ENCODE measurements around the gene GNPTAB. TPM values are rescaled to one million over a fixed set of nuclear protein-coding genes. Genes with fewer than 3 reads are reported as not detected.

Gene GNPTAB
- polyA plus RNA-seq, 1 donor, result 41.1 TPM

DNA sequence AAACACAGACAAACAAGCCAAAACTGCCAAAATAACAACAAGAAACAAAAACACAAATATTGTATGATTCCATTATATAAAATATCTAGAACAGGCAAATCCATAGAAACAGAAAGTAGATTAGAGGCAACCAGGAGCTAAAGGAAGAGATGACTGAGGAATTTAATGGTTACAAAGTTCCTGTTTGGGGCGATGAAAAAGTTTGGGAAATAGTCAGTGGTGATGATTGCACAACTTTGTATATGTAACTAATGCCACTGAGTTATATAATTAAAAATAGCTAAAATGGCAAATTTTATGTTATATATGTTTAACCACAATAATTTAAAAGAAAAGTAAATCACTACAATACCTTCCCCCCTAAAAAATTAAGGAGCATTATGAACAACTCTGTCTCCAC lies 24.5 kb downstream of the GNPTAB start:
- no peaks in the 10 kb centered on the region for H3K27me3 ChIP-seq (ENCODE audit: control insufficient read depth, insufficient read depth, low read length)
- no peak overlapping the region for H3K4me3 ChIP-seq (ENCODE audit: low read length)
- 83% methylated on average over 1 of the region's 1 CpG for WGBS (ENCODE audit: insufficient coverage, low lambda C conversion rate)
- no peak for DNase-seq
- no peaks in the 10 kb centered on the region for H3K4me1 ChIP-seq (ENCODE audit: control insufficient read depth, insufficient read depth, low read length)
- H3K9me3 ChIP-seq (ENCODE audit: control insufficient read depth, low read depth, low read length), result no peaks in the 10 kb centered on the region
- no peaks in the 10 kb centered on the region for H3K36me3 ChIP-seq (ENCODE audit: control insufficient read depth, insufficient read depth, low read length)
- no peak overlapping the region for H3K27ac ChIP-seq (ENCODE audit: low read length)

DNA sequence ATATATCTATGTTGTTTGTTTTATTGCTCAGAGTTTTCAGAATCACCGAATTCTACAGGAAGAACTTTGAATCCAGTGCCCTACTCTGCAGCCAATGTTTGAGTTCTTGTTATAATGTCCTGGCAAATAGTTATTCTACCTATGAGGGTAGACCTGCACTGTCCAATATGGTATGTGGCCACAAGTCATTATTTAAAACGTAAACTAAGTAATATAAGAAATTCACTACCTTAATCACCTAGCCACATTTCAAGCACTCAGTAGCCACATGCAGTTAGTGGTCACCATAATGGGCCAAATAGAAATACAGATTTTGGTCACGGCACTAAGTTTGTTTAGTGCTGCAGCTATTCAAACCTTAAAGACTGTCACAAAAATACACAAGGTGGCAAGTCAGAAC lies 26.4 kb downstream of the GNPTAB start:
- no peaks in the 10 kb centered on the region for H3K9me3 ChIP-seq (ENCODE audit: control insufficient read depth, low read depth, low read length)

DNA sequence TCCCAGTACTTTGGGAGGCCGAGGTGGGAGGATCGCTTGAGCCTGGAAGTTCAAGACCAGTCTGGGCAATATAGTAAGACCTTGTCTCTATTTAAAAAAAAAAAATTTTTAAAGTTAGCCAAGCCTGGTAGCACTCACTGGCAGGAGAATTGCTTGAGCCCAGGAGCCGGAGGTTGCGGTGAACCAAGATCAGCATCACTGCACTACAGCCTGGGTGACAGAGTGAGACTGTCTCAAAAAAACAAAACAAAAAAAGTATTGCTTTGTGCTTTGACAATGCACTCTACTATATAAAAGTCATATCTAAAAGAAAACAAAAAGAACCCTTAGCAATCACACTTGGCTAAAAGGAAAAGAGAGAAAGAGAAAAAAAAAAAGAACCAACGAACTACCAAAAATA lies 26.8 kb downstream of the GNPTAB start:
- WGBS (ENCODE audit: insufficient coverage, low lambda C conversion rate), result no CpG with 5 or more reads among the region's 5 CpGs
- no peaks in the 10 kb centered on the region for H3K9me3 ChIP-seq (ENCODE audit: control insufficient read depth, low read depth, low read length)
- no peaks in the 10 kb centered on the region for H3K27me3 ChIP-seq (ENCODE audit: control insufficient read depth, insufficient read depth, low read length)
- no peak for DNase-seq
- H3K4me3 ChIP-seq (ENCODE audit: low read length), result no peak overlapping the region
- H3K27ac ChIP-seq (ENCODE audit: low read length), result no peak overlapping the region
- H3K36me3 ChIP-seq (ENCODE audit: control insufficient read depth, insufficient read depth, low read length), result no peaks in the 10 kb centered on the region
- H3K4me1 ChIP-seq (ENCODE audit: control insufficient read depth, insufficient read depth, low read length), result no peaks in the 10 kb centered on the region

More for the DNA sequence above, 26.4 kb downstream of the GNPTAB start:
- Histone ChIP-seq H3K4me3 (ENCODE audit: low read length) (no peak overlapping the region), H3K27me3 (ENCODE audit: control insufficient read depth, insufficient read depth, low read length) (no peaks in the 10 kb centered on the region), H3K27ac (ENCODE audit: low read length) (no peak overlapping the region), H3K36me3 (ENCODE audit: control insufficient read depth, insufficient read depth, low read length) (no peaks in the 10 kb centered on the region), H3K4me1 (ENCODE audit: control insufficient read depth, insufficient read depth, low read length) (no peaks in the 10 kb centered on the region)
- no peak for DNase-seq
- no CpG with 5 or more reads among the region's 3 CpGs for WGBS (ENCODE audit: insufficient coverage, low lambda C conversion rate)

DNA sequence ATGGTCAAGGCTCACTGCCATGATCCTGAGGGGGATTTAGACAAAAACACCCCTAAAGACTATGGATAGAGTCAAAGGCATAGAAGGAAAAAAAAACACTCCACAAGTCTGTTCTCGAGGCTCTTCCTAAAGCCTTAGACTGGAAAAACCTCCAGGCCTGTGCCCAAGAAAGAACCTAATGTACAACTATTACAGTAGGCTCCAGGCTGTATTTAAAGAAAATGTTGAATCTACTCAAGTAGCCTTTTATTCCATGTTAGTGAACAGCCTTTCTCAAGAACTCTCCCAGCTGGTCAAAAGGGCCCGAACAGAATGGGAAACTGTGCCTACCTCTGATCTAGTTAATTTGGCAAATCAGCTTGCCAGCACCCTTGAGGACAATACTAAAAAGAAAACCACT lies 28.3 kb downstream of the GNPTAB start:
- no peaks in the 10 kb centered on the region for H3K9me3 ChIP-seq (ENCODE audit: control insufficient read depth, low read depth, low read length)
- no peaks in the 10 kb centered on the region for H3K27me3 ChIP-seq (ENCODE audit: control insufficient read depth, insufficient read depth, low read length)
- WGBS (ENCODE audit: insufficient coverage, low lambda C conversion rate), result 100% methylated on average over 1 of the region's 2 CpGs
- no peaks in the 10 kb centered on the region for H3K4me1 ChIP-seq (ENCODE audit: control insufficient read depth, insufficient read depth, low read length)
- H3K4me3 ChIP-seq (ENCODE audit: low read length), result no peak overlapping the region
- no peaks in the 10 kb centered on the region for H3K36me3 ChIP-seq (ENCODE audit: control insufficient read depth, insufficient read depth, low read length)
- no peak overlapping the region for H3K27ac ChIP-seq (ENCODE audit: low read length)
- no peak for DNase-seq

DNA sequence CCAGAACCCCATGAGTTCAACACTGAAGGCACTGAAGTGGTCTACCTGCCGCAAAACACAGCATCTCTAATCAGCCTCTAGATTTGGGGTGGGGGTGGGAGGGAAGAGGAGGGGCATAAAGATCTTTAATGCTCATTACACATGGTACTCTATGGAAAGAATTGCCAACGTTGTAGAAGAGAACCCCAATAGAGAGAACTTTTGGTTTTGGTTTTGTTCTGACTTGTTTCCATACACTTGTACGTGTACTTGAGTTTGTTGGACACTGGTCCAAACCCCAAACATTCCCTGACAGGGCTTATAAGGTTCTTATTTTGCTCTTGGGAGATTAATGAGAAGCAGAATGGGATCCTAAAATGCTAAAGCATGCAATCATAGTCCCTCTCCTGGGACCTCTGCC lies 31.0 kb downstream of the GNPTAB start:
- H3K4me1 ChIP-seq (ENCODE audit: control insufficient read depth, insufficient read depth, low read length), result no peaks in the 10 kb centered on the region
- H3K36me3 ChIP-seq (ENCODE audit: control insufficient read depth, insufficient read depth, low read length), result no peaks in the 10 kb centered on the region
- H3K4me3 ChIP-seq (ENCODE audit: low read length), result no peak overlapping the region
- no CpG with 5 or more reads among the region's 3 CpGs for WGBS (ENCODE audit: insufficient coverage, low lambda C conversion rate)
- no peak for DNase-seq
- H3K27ac ChIP-seq (ENCODE audit: low read length), result no peak overlapping the region
- H3K9me3 ChIP-seq (ENCODE audit: control insufficient read depth, low read depth, low read length), result no peaks in the 10 kb centered on the region
- H3K27me3 ChIP-seq (ENCODE audit: control insufficient read depth, insufficient read depth, low read length), result no peaks in the 10 kb centered on the region

DNA sequence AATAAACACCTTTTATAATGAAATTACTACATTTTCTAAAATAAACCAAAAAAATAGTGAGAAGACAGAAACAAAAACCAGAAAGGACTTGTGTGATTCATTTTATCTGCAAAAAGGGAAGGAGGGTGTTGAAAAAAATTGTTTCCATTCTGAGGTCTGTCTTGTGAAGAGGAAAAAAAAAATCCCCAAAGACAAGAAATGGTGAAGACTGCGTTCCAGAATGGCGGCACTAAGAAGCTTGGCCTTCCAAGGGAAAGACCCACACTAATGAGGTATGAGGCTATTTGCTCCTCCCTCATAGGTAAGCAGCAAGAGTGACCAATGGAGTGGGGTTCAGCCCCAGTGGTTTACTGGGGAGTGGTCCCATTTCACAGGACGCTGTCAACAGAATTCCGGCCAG lies 35.0 kb downstream of the GNPTAB start:
- Histone ChIP-seq H3K27ac (ENCODE audit: low read length) (no peak overlapping the region), H3K4me3 (ENCODE audit: low read length) (no peak overlapping the region), H3K27me3 (ENCODE audit: control insufficient read depth, insufficient read depth, low read length) (no peaks in the 10 kb centered on the region), H3K36me3 (ENCODE audit: control insufficient read depth, insufficient read depth, low read length) (no peaks in the 10 kb centered on the region), H3K9me3 (ENCODE audit: control insufficient read depth, low read depth, low read length) (no peaks in the 10 kb centered on the region), H3K4me1 (ENCODE audit: control insufficient read depth, insufficient read depth, low read length) (no peaks in the 10 kb centered on the region)
- no CpG with 5 or more reads among the region's 4 CpGs for WGBS (ENCODE audit: insufficient coverage, low lambda C conversion rate)
- no peak for DNase-seq

DNA sequence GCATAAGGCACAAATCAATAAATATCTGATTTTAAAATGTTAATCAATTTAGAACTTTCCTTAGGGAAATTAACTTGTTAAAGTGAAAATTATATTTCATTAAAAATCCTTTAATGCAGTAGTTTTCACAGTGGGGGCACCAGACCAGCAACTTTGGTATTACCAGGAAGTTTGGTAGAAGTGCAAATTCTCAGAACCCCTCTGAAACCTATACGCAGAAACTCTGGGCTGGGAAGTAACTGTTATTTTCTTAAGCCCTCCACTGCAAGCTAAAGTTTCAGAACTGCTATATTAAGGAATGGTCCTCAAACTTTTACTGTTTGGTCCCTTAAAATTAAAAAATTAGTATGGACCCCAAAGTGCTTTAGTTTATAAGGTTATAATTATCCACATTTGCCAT lies 35.7 kb downstream of the GNPTAB start:
- WGBS (ENCODE audit: insufficient coverage, low lambda C conversion rate), result 100% methylated on average over 1 of the region's 1 CpG
- Histone ChIP-seq H3K27me3 (ENCODE audit: control insufficient read depth, insufficient read depth, low read length) (no peaks in the 10 kb centered on the region), H3K4me1 (ENCODE audit: control insufficient read depth, insufficient read depth, low read length) (no peaks in the 10 kb centered on the region), H3K9me3 (ENCODE audit: control insufficient read depth, low read depth, low read length) (no peaks in the 10 kb centered on the region), H3K36me3 (ENCODE audit: control insufficient read depth, insufficient read depth, low read length) (no peaks in the 10 kb centered on the region), H3K4me3 (ENCODE audit: low read length) (no peak overlapping the region), H3K27ac (ENCODE audit: low read length) (no peak overlapping the region)
- no peak for DNase-seq

DNA sequence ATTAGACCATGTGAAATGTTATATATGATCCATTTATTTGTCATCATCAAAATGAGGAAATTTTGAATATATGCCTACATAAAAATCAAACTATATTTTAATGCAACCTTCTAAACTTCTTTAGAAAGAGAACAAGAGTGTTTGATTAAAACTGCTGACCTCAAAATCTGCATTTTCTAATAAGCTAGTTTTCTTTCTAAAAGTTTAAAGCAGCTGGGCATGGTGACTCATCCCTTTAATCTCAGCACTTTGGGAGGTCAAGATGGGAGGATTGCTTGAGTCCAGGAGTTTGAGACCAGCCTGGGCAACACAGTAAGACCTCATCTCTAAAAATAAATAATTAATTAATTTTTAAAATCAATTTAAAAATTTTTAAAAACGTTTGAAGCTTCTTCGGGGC lies 36.2 kb downstream of the GNPTAB start:
- H3K27me3 ChIP-seq (ENCODE audit: control insufficient read depth, insufficient read depth, low read length), result no peaks in the 10 kb centered on the region
- no peak overlapping the region for H3K27ac ChIP-seq (ENCODE audit: low read length)
- no peak for DNase-seq
- WGBS (ENCODE audit: insufficient coverage, low lambda C conversion rate), result no CpG with 5 or more reads among the region's 2 CpGs
- no peaks in the 10 kb centered on the region for H3K4me1 ChIP-seq (ENCODE audit: control insufficient read depth, insufficient read depth, low read length)
- H3K36me3 ChIP-seq (ENCODE audit: control insufficient read depth, insufficient read depth, low read length), result no peaks in the 10 kb centered on the region
- H3K9me3 ChIP-seq (ENCODE audit: control insufficient read depth, low read depth, low read length), result no peaks in the 10 kb centered on the region
- no peak overlapping the region for H3K4me3 ChIP-seq (ENCODE audit: low read length)

DNA sequence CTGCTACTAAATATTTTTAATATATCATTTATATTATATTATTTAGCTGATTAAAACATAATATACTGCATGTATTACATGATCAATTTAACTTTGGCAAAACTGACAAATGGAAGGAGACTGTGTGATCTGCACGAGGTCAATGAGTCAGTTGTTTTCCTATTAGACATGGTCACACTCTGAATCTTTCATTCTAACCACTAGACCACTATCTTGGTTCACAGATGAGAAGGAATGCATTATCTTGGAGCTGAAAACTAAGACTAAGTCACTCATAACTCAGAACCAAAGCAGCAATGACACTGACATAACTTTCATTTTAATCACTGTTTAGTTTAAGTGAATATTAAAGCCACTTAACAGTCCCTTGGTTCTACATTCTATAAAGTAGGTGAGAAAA lies 37.4 kb downstream of the GNPTAB start:
- no CpG with 5 or more reads among the region's 1 CpG for WGBS (ENCODE audit: insufficient coverage, low lambda C conversion rate)
- Histone ChIP-seq H3K9me3 (ENCODE audit: control insufficient read depth, low read depth, low read length) (no peaks in the 10 kb centered on the region), H3K27me3 (ENCODE audit: control insufficient read depth, insufficient read depth, low read length) (no peaks in the 10 kb centered on the region), H3K36me3 (ENCODE audit: control insufficient read depth, insufficient read depth, low read length) (peaks cover 5% of the 10 kb centered on the region), H3K27ac (ENCODE audit: low read length) (no peak overlapping the region), H3K4me1 (ENCODE audit: control insufficient read depth, insufficient read depth, low read length) (no peaks in the 10 kb centered on the region), H3K4me3 (ENCODE audit: low read length) (no peak overlapping the region)
- no peak for DNase-seq

DNA sequence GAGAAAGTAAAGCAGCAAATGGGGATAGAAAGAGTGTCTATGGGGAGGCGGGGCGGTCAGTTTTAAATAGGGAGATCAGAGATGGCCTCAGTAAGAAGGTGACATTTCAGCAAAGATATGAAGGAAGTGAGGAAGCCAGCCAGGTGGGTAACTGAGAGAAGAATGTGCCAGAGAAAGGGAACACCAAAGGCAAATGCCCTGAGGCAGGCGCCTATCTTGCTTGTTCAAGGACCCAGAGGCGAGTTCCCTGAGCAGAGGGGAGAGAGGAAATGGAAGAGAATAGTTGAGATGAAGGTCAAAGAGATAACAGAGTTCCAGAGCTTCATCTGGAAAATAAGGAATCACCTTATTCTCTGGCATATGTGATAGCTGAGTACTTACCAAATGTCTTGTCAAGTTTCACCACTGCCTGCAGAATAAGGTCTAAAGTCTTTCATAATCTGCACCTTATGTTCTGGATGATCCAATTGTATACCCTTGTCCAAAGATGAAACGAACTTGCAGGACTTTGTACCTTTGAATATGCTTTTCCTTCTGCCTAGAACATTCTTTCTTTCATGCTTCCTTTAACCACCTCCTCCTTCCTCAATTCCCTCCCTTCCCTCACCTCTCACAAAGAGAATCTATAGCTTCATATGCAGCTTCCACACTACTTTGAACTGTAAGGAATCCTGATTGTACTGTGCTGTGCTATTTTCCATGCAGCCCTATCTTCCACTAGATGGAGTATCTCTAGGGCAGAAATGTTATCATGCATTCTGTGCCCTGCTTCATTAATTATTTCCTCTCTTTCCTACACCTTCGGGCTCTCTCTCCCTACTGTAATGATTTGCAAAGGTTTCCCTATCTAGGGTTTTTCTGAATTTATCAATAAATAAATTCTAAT lies 38.5 kb downstream of the GNPTAB start:
- peak; percentile 7 to 44 for DNase-seq
- Histone ChIP-seq H3K36me3 (ENCODE audit: control insufficient read depth, insufficient read depth, low read length) (peaks cover 5% of the 10 kb centered on the region), H3K27me3 (ENCODE audit: control insufficient read depth, insufficient read depth, low read length) (no peaks in the 10 kb centered on the region), H3K27ac (ENCODE audit: low read length) (no peak overlapping the region), H3K9me3 (ENCODE audit: control insufficient read depth, low read depth, low read length) (no peaks in the 10 kb centered on the region), H3K4me3 (ENCODE audit: low read length) (no peak overlapping the region), H3K4me1 (ENCODE audit: control insufficient read depth, insufficient read depth, low read length) (no peaks in the 10 kb centered on the region)
- WGBS (ENCODE audit: insufficient coverage, low lambda C conversion rate), result 76% methylated on average over 4 of the region's 6 CpGs

DNA sequence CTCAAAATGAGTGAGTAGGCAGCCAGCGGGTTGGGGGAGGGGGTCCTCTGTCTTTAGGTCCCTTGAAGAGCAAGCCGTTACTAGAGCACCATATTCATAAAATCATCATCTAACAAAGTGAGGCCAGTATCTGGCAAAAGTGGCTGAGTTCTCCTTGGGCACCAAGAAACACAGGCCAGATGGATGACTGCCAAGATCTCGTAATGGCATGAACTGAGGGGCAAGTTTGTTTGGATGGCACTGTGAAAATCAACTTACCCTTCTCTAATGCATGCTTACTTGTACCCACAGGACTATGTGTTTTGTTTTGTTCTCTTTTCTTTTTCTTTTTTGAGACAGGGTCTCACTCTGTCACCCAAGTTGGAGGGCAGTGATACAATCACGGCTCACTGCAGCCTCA lies 41.6 kb downstream of the GNPTAB start:
- Histone ChIP-seq H3K9me3 (ENCODE audit: control insufficient read depth, low read depth, low read length) (no peaks in the 10 kb centered on the region), H3K4me1 (ENCODE audit: control insufficient read depth, insufficient read depth, low read length) (no peaks in the 10 kb centered on the region), H3K4me3 (ENCODE audit: low read length) (no peak overlapping the region), H3K36me3 (ENCODE audit: control insufficient read depth, insufficient read depth, low read length) (peaks cover 5% of the 10 kb centered on the region), H3K27ac (ENCODE audit: low read length) (no peak overlapping the region), H3K27me3 (ENCODE audit: control insufficient read depth, insufficient read depth, low read length) (no peaks in the 10 kb centered on the region)
- whole genome bisulfite sequencing (ENCODE audit: insufficient coverage, low lambda C conversion rate), result no CpG with 5 or more reads among the region's 4 CpGs
- no peak for DNase-seq

Data from large intestine (tissue), 3 donors.